Measurements from ENCODE around the gene P2RX5.

The P2RX5 gene

GRCh38 chr17:3704931-3705717, 9.2 kb upstream of the P2RX5 start:
- no peak for TF ChIP-seq RAD21 (IDR thresholded peaks at IDR 0.05; ENCODE audit: low read depth)
- TF ChIP-seq EGR1 (IDR thresholded peaks at IDR 0.05): no peak
- TF ChIP-seq YY1 (IDR thresholded peaks at IDR 0.05; ENCODE audit: low read depth): no peak
- TF ChIP-seq TCF12 (IDR thresholded peaks at IDR 0.05; ENCODE audit: low read depth): no peak

- TF ChIP-seq EP300 (IDR thresholded peaks at IDR 0.05; ENCODE audit: borderline replicate concordance) (no peak), RAD21 (IDR thresholded peaks at IDR 0.05; ENCODE audit: low read depth) (no peak), NFIC (IDR thresholded peaks at IDR 0.05) (no peak), REST (IDR thresholded peaks at IDR 0.05; ENCODE audit: low read depth) (no peak), YY1 (IDR thresholded peaks at IDR 0.05; ENCODE audit: low read depth) (no peak), FOXM1 (IDR thresholded peaks at IDR 0.05; ENCODE audit: borderline replicate concordance, low read depth) (no peak), EGR1 (IDR thresholded peaks at IDR 0.05) (no peak), TAF1 (IDR thresholded peaks at IDR 0.05; ENCODE audit: low read depth) (no peak), CEBPB (IDR thresholded peaks at IDR 0.05) (no peak), ZBTB7A (IDR thresholded peaks at IDR 0.05; ENCODE audit: low read depth) (no peak), MAX (IDR thresholded peaks at IDR 0.05) (no peak), TEAD4 (IDR thresholded peaks at IDR 0.05) (no peak), USF1 (IDR thresholded peaks at IDR 0.05) (no peak), TCF12 (IDR thresholded peaks at IDR 0.05; ENCODE audit: low read depth) (no peak), CREB1 (IDR thresholded peaks at IDR 0.05; ENCODE audit: low read depth) (no peak)
Measured at GRCh38 chr17:3699951-3700350, 4.0 kb upstream of the P2RX5 start.

GRCh38 chr17:3698139-3698538, 2.2 kb upstream of the P2RX5 start:
- TF ChIP-seq REST (IDR thresholded peaks at IDR 0.05; ENCODE audit: low read depth) (no peak), EP300 (IDR thresholded peaks at IDR 0.05; ENCODE audit: borderline replicate concordance) (no peak), CREB1 (IDR thresholded peaks at IDR 0.05; ENCODE audit: low read depth) (no peak), TAF1 (IDR thresholded peaks at IDR 0.05; ENCODE audit: low read depth) (no peak), TCF12 (IDR thresholded peaks at IDR 0.05; ENCODE audit: low read depth) (no peak), RAD21 (IDR thresholded peaks at IDR 0.05; ENCODE audit: low read depth) (no peak), TEAD4 (IDR thresholded peaks at IDR 0.05) (no peak), FOXM1 (IDR thresholded peaks at IDR 0.05; ENCODE audit: borderline replicate concordance, low read depth) (no peak), USF1 (IDR thresholded peaks at IDR 0.05) (no peak), MAX (IDR thresholded peaks at IDR 0.05) (no peak), CEBPB (IDR thresholded peaks at IDR 0.05) (no peak)

- no peak for TF ChIP-seq MAX (IDR thresholded peaks at IDR 0.05)
- TF ChIP-seq YY1 (IDR thresholded peaks at IDR 0.05; ENCODE audit: low read depth): no peak
- TF ChIP-seq TEAD4 (IDR thresholded peaks at IDR 0.05): no peak
- TF ChIP-seq FOXM1 (IDR thresholded peaks at IDR 0.05; ENCODE audit: borderline replicate concordance, low read depth): no peak
- no peak for TF ChIP-seq TCF12 (IDR thresholded peaks at IDR 0.05; ENCODE audit: low read depth)
- TF ChIP-seq CREB1 (IDR thresholded peaks at IDR 0.05; ENCODE audit: low read depth): no peak
- TF ChIP-seq ZBTB7A (IDR thresholded peaks at IDR 0.05; ENCODE audit: low read depth): no peak
- no peak for TF ChIP-seq EP300 (IDR thresholded peaks at IDR 0.05; ENCODE audit: borderline replicate concordance)
- TF ChIP-seq CEBPB (IDR thresholded peaks at IDR 0.05): no peak
- TF ChIP-seq RAD21 (IDR thresholded peaks at IDR 0.05; ENCODE audit: low read depth): no peak
- no peak for TF ChIP-seq TAF1 (IDR thresholded peaks at IDR 0.05; ENCODE audit: low read depth)
- no peak for TF ChIP-seq NFIC (IDR thresholded peaks at IDR 0.05)
- TF ChIP-seq USF1 (IDR thresholded peaks at IDR 0.05): no peak
- no peak for TF ChIP-seq EGR1 (IDR thresholded peaks at IDR 0.05)
- no peak for TF ChIP-seq REST (IDR thresholded peaks at IDR 0.05; ENCODE audit: low read depth)
Measured at GRCh38 chr17:3697103-3697476, 1.1 kb upstream of the P2RX5 start.
